Gastrocnemius medialis (tissue), 4 donors: ENCODE data around the gene MICU2. TPM values are rescaled to one million over a fixed set of nuclear protein-coding genes. Genes with fewer than 3 reads are reported as not detected.

Experiments used
- ATAC-seq, 2 donors: fragments of 150-250 bp; one replicate each; pipeline ENCODE4 v1.9.1; 2016
- DNase-seq, 2 donors: peaks; one replicate each; pipeline ENCODE4 v3.0.0-alpha.2; 2019
- H3K27ac ChIP-seq, 4 donors: fragments of 200-600 bp; sonication (generic); 1 replicate in 1 of 4; 2 replicates in 3 of 4; pipeline ENCODE4 v1.5.1; 2016 to 2018; ENCODE audit warnings: mild to moderate bottlenecking in 2 of 4, moderate library complexity in 1 of 4
- H3K27me3 ChIP-seq, 3 donors: fragments of 200-600 bp; sonication (generic) in 2 of 3; 1 replicate in 1 of 3; 2 replicates in 2 of 3; pipeline versions ENCODE4 v1.5.1 to v1.6.0; 2016 to 2019; ENCODE audit warnings: mild to moderate bottlenecking in 1 of 3, moderate library complexity in 1 of 3
- H3K36me3 ChIP-seq, 2 donors: fragments of 200-600 bp; sonication (generic) in 1 of 2; one replicate each; pipeline ENCODE4 v1.5.1; 2017 to 2018
- H3K4me1 ChIP-seq, 2 donors: fragments of 200-600 bp; sonication (generic) in 1 of 2; one replicate each; pipeline ENCODE4 v1.5.1; 2016 to 2017; ENCODE audit warnings: mild to moderate bottlenecking in 2 of 2
- H3K4me3 ChIP-seq, 4 donors: fragments of 200-600 bp; sonication (generic) in 3 of 4; 1 replicate in 1 of 4; 2 replicates in 3 of 4; pipeline ENCODE4 v1.5.1; 2016 to 2019; ENCODE audit warnings: mild to moderate bottlenecking in 2 of 4
- H3K9me3 ChIP-seq, 3 donors: fragments of 200-600 bp; sonication (generic) in 2 of 3; 1 replicate in 1 of 3; 2 replicates in 2 of 3; pipeline ENCODE4 v1.5.1; 2016 to 2019
- CTCF ChIP-seq, 5 experiments: fragments of 450-650 bp in 3 of 5; fragments of 200-600 bp in 2 of 5; sonication (generic) in 2 of 5; IDR thresholded peaks in 4 of 5; conservative IDR thresholded peaks in 1 of 5; 1 replicate in 4 of 5; 2 replicates in 1 of 5; pipeline ENCODE4 v1.5.1; 2016 to 2019; ENCODE audit warnings: antibody characterized with exemption in 5 of 5, mild to moderate bottlenecking in 3 of 5, moderate library complexity in 3 of 5
- POLR2A ChIP-seq, 2 donors: fragments of 450-650 bp; IDR thresholded peaks; one replicate each; pipeline ENCODE4 v1.6.1; 2017; ENCODE audit warnings: antibody characterized with exemption in 2 of 2, mild to moderate bottlenecking in 2 of 2, moderate library complexity in 2 of 2
- in situ Hi-C, 4 donors: fragments of 200-750 bp; cut with MboI; loops; one replicate each; pipeline versions ENCODE4 v1.15.0 to v1.8.0; 2017; ENCODE audit warnings: low sequenced_read_pairs in 4 of 4
- intact Hi-C: fragments of 100-400 bp; cut with DNase I; formaldehyde crosslinking; loops from one replicate; pipeline ENCODE4 v1.15.1; 2023; ENCODE audit warnings: low total_unique reads
- total RNA-seq, 4 donors: library from RNA; depleted of rRNA; stranded (reverse); fragments of >200 nt; gene quantifications; one replicate each; pipeline versions ENCODE4 v1.1.0 to v1.2.3, GENCODE V29; 2016

MICU2 gene
- total RNA-seq, 4 donors from 2014 or later: 83.6 to 126 (median 106) TPM

GRCh38 chr13:21584973-21585592 is 18.9 kb downstream of the MICU2 start:
- H3K9me3 ChIP-seq: no peaks in the 10 kb centered on the region
- intact Hi-C loops (no loop called here), in situ Hi-C loops (no loop called here)
- no peaks in the 10 kb centered on the region for H3K27me3 ChIP-seq
- ATAC-seq (no peak), DNase-seq (no peak)
- no peak overlapping the region for H3K27ac ChIP-seq
- no peak overlapping the region for H3K4me3 ChIP-seq
- no peaks in the 10 kb centered on the region for H3K36me3 ChIP-seq
- peaks cover 5 to 15% of the 10 kb centered on the region in 2 donors for H3K4me1 ChIP-seq
- TF ChIP-seq POLR2A (IDR thresholded peaks at IDR 0.05): no peak
- no peak for TF ChIP-seq CTCF (IDR thresholded peaks at IDR 0.05 in 4 of 5, conservative IDR thresholded peaks at IDR 0.05 in 1 of 5)

GRCh38 chr13:21583478-21583877 is 20.5 kb downstream of the MICU2 start:
- in situ Hi-C loops (no loop called here), intact Hi-C loops (no loop called here)
- Histone ChIP-seq H3K9me3 (no peaks in the 10 kb centered on the region), H3K27me3 (no peaks in the 10 kb centered on the region), H3K27ac (no peak overlapping the region), H3K36me3 (no peaks in the 10 kb centered on the region), H3K4me1 (peaks cover 0 to 12% of the 10 kb centered on the region in 2 donors), H3K4me3 (no peak overlapping the region)
- ATAC-seq: no peak
- no peak for TF ChIP-seq CTCF (IDR thresholded peaks at IDR 0.05 in 4 of 5, conservative IDR thresholded peaks at IDR 0.05 in 1 of 5)
- no peak for TF ChIP-seq POLR2A (IDR thresholded peaks at IDR 0.05)
- no peak for DNase-seq

GRCh38 chr13:21580736-21581135 is 23.2 kb downstream of the MICU2 start:
- Histone ChIP-seq H3K4me1 (peaks cover 0 to 12% of the 10 kb centered on the region in 2 donors), H3K27me3 (no peaks in the 10 kb centered on the region), H3K9me3 (no peaks in the 10 kb centered on the region), H3K27ac (no peak overlapping the region), H3K4me3 (no peak overlapping the region), H3K36me3 (no peaks in the 10 kb centered on the region)
- DNase-seq (no peak), ATAC-seq (no peak)
- in situ Hi-C loops (no loop called here), intact Hi-C loops (no loop called here)
- TF ChIP-seq POLR2A (IDR thresholded peaks at IDR 0.05) (no peak), CTCF (IDR thresholded peaks at IDR 0.05 in 4 of 5, conservative IDR thresholded peaks at IDR 0.05 in 1 of 5) (no peak)

DNA sequence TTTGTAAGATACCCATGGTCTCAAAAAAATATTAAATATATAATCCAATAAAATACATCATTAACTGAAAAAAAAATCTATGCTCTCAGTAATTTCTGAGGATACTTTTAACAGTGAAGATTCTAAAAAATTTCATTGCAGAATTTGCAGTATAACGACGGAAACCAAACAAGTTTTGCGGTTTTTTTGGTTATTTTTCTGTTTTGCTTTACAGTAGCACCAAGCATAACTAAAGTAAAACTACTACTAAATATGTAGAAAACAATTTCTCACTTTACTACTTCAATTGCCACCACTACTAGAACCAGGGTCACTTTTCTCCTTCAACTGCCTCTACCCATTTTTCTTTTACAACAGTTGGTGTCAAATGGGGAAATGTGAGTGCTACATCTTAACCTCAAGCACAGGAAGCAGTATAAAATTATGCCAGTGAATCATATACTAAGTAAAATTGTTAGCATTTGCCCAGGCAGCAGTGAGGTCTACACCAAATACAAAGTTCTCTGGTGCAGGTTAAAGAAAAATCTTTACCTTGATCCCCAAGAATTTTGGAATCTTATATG is 24.1 kb downstream of the MICU2 start:
- Histone ChIP-seq H3K9me3 (no peaks in the 10 kb centered on the region), H3K27me3 (no peaks in the 10 kb centered on the region), H3K4me3 (no peak overlapping the region), H3K4me1 (peaks cover 4 to 8% of the 10 kb centered on the region in 2 donors), H3K36me3 (no peaks in the 10 kb centered on the region), H3K27ac (no peak overlapping the region)
- DNase-seq (no peak), ATAC-seq (no peak)
- intact Hi-C loops (no loop called here), in situ Hi-C loops (no loop called here)
- TF ChIP-seq POLR2A (IDR thresholded peaks at IDR 0.05) (no peak), CTCF (IDR thresholded peaks at IDR 0.05 in 4 of 5, conservative IDR thresholded peaks at IDR 0.05 in 1 of 5) (no peak)
